Esophagus (tissue), 2 donors: Measurements from ENCODE around the gene L3MBTL4. TPM values are rescaled to one million over a fixed set of nuclear protein-coding genes. Genes with fewer than 3 reads are reported as not detected.
"Not testable (repeated sequence)": the region's sequence is repeated elsewhere in the genome, so short reads cannot be mapped to it uniquely, and the experiment has no call there.

Source experiments
- H3K27ac ChIP-seq, 2 donors: one replicate each; pipeline ENCODE4 v1.5.1; 2013; ENCODE audit warnings: low read depth in 2 of 2, mild to moderate bottlenecking in 2 of 2, inconsistent platforms in 1 of 2, low read length in 1 of 2, moderate library complexity in 1 of 2
- H3K27me3 ChIP-seq, 2 donors: one replicate each; pipeline ENCODE4 v1.6.1; 2013; ENCODE audit warnings: low read length in 2 of 2, control low read depth in 1 of 2, mild to moderate bottlenecking in 1 of 2; ENCODE audit not compliant: insufficient read depth in 2 of 2, control insufficient read depth in 1 of 2
- H3K36me3 ChIP-seq, 2 donors: one replicate each; pipeline ENCODE4 v1.6.1; 2013; ENCODE audit warnings: low read length in 1 of 2; ENCODE audit not compliant: control insufficient read depth in 2 of 2, insufficient read depth in 2 of 2
- H3K4me1 ChIP-seq, 2 donors: one replicate each; pipeline ENCODE4 v1.6.1; 2013; ENCODE audit warnings: low read length in 1 of 2; ENCODE audit not compliant: control insufficient read depth in 2 of 2, insufficient read depth in 2 of 2
- H3K4me3 ChIP-seq, 2 donors: one replicate each; pipeline ENCODE4 v1.5.1; 2013; ENCODE audit warnings: low read length in 2 of 2, mild to moderate bottlenecking in 2 of 2, low read depth in 1 of 2, moderate library complexity in 1 of 2
- H3K9me3 ChIP-seq, 2 donors: one replicate each; pipeline ENCODE4 v1.6.1; 2013; ENCODE audit warnings: mild to moderate bottlenecking in 2 of 2, low read depth in 1 of 2, low read length in 1 of 2, moderate library complexity in 1 of 2; ENCODE audit not compliant: control insufficient read depth in 2 of 2, insufficient read depth in 1 of 2
- WGBS, 2 donors: extraction: QIAGEN DNeasy Blood & Tissue Kit; methylation state at CpG; one replicate each; pipeline ENCODE4 v1.1.7; 2013; 5-methylcytosine and 5-hydroxymethylcytosine counted together
- polyA plus RNA-seq, 2 donors: library from polyadenylated mRNA; stranded (reverse); fragments of 200-250 nt; gene quantifications; one replicate each; pipeline ENCODE4 v1.2.3, GENCODE V29; 2013
- donor health status: healthy with polysubstance abuse.
- donor health status: Bipolar disorder and iron deficiency.

The L3MBTL4 gene
- polyA plus RNA-seq, 2 donors: 1.8 to 2.0 TPM

- Histone ChIP-seq H3K4me3 (no peak overlapping the region), H3K4me1 (no peaks in the 10 kb centered on the region), H3K27ac (no peak overlapping the region), H3K36me3 (peaks cover 0 to 2% of the 10 kb centered on the region in 2 donors), H3K9me3 (no peaks in the 10 kb centered on the region), H3K27me3 (no peaks in the 10 kb centered on the region)
- 69 to 77% methylated on average over 4 of the region's 4 CpGs for WGBS, 2 donors
Observed at GRCh38 chr18:6289843-6290242, 124.9 kb downstream of the L3MBTL4 start.

GRCh38 chr18:6286585-6286984, 128.1 kb downstream of the L3MBTL4 start:
- H3K36me3 ChIP-seq: peaks cover 0 to 5% of the 10 kb centered on the region in 2 donors

GRCh38 chr18:6284761-6285160, 129.9 kb downstream of the L3MBTL4 start:
- 96% methylated on average over 22 of the region's 22 CpGs for WGBS, 2 donors
- Histone ChIP-seq H3K36me3 (peaks cover 0 to 5% of the 10 kb centered on the region in 2 donors), H3K4me1 (no peaks in the 10 kb centered on the region), H3K4me3 (no peak overlapping the region), H3K27ac (no peak overlapping the region), H3K9me3 (peaks cover 0 to 3% of the 10 kb centered on the region in 2 donors), H3K27me3 (no peaks in the 10 kb centered on the region)

More at GRCh38 chr18:6286585-6286984, 128.1 kb downstream of the L3MBTL4 start:
- no peaks in the 10 kb centered on the region for H3K4me1 ChIP-seq
- peaks cover 0 to 3% of the 10 kb centered on the region in 2 donors for H3K9me3 ChIP-seq
- no peaks in the 10 kb centered on the region for H3K27me3 ChIP-seq
- no peak overlapping the region for H3K27ac ChIP-seq
- 83% methylated on average over 4 of the region's 4 CpGs for WGBS, 2 donors
- H3K4me3 ChIP-seq: no peak overlapping the region

- Histone ChIP-seq H3K9me3 (peaks cover 0 to 3% of the 10 kb centered on the region in 2 donors), H3K27me3 (no peaks in the 10 kb centered on the region), H3K4me3 (no peak overlapping the region), H3K27ac (no peak overlapping the region), H3K4me1 (no peaks in the 10 kb centered on the region), H3K36me3 (peaks cover 0 to 5% of the 10 kb centered on the region in 2 donors)
- 97 to 98% methylated on average over 20 to 24 of the region's 24 CpGs for WGBS, 2 donors
Observed at GRCh38 chr18:6284300-6284699, 130.4 kb downstream of the L3MBTL4 start.

GRCh38 chr18:6281874-6282273, 132.8 kb downstream of the L3MBTL4 start:
- Histone ChIP-seq H3K27ac (no peak overlapping the region), H3K4me1 (no peaks in the 10 kb centered on the region), H3K9me3 (peaks cover 0 to 3% of the 10 kb centered on the region in 2 donors), H3K27me3 (no peaks in the 10 kb centered on the region), H3K36me3 (peaks cover 0 to 5% of the 10 kb centered on the region in 2 donors), H3K4me3 (no peak overlapping the region)
- WGBS, 2 donors: 59 to 87% methylated on average over 4 of the region's 4 CpGs

GRCh38 chr18:6280211-6280743, 134.4 kb downstream of the L3MBTL4 start:
- peaks cover 0 to 5% of the 10 kb centered on the region in 2 donors for H3K36me3 ChIP-seq
- H3K27me3 ChIP-seq: no peaks in the 10 kb centered on the region
- H3K9me3 ChIP-seq: peaks cover 0 to 3% of the 10 kb centered on the region in 2 donors
- H3K4me3 ChIP-seq: no peak overlapping the region
- 84 to 88% methylated on average over 2 of the region's 2 CpGs for WGBS, 2 donors
- H3K4me1 ChIP-seq: no peaks in the 10 kb centered on the region
- H3K27ac ChIP-seq: no peak overlapping the region

- Histone ChIP-seq H3K36me3 (no peaks in the 10 kb centered on the region), H3K27ac (no peak overlapping the region), H3K4me1 (no peaks in the 10 kb centered on the region), H3K27me3 (no peaks in the 10 kb centered on the region), H3K4me3 (no peak overlapping the region), H3K9me3 (peaks cover 0 to 2% of the 10 kb centered on the region in 2 donors)
- 84 to 86% methylated on average over 1 of the region's 1 CpG for WGBS, 2 donors
Observed at GRCh38 chr18:6279308-6279707, 135.4 kb downstream of the L3MBTL4 start.

GRCh38 chr18:6273423-6273822, 141.3 kb downstream of the L3MBTL4 start:
- no peaks in the 10 kb centered on the region for H3K36me3 ChIP-seq
- no peak overlapping the region for H3K27ac ChIP-seq
- H3K9me3 ChIP-seq: no peaks in the 10 kb centered on the region
- H3K27me3 ChIP-seq: no peaks in the 10 kb centered on the region
- no peaks in the 10 kb centered on the region for H3K4me1 ChIP-seq
- H3K4me3 ChIP-seq: no peak overlapping the region
- 84 to 87% methylated on average over 4 of the region's 6 CpGs for WGBS, 2 donors

- H3K4me1 ChIP-seq, H3K27me3 ChIP-seq, H3K9me3 ChIP-seq, H3K36me3 ChIP-seq, H3K27ac ChIP-seq, H3K4me3 ChIP-seq: not testable (repeated sequence)
- 49 to 57% methylated on average over 8 to 10 of the region's 10 CpGs for WGBS, 2 donors
Observed at GRCh38 chr18:6272144-6272543, 142.6 kb downstream of the L3MBTL4 start.

- Histone ChIP-seq H3K27me3 (no peaks in the 10 kb centered on the region), H3K36me3 (no peaks in the 10 kb centered on the region), H3K4me3 (no peak overlapping the region), H3K27ac (no peak overlapping the region), H3K4me1 (no peaks in the 10 kb centered on the region), H3K9me3 (no peaks in the 10 kb centered on the region)
- WGBS, 2 donors: 81 to 86% methylated on average over 18 of the region's 18 CpGs
Observed at GRCh38 chr18:6271585-6271984, 143.1 kb downstream of the L3MBTL4 start.
